GM18861 (cell line): ENCODE results near the gene TNP2.
"Not testable (repeated sequence)": the region's sequence is repeated elsewhere in the genome, so short reads cannot be mapped to it uniquely, and the experiment has no call there.

ENCODE experiments used
- ATAC-seq: cut with Tn5 transposase; IDR thresholded peaks from one replicate; pipeline ENCODE4 v1.9.1; 2021; ENCODE audit not compliant: unreplicated experiment

Gene TNP2

GRCh38 chr16:11225677-11226549 is 43.2 kb downstream of the TNP2 start:
- no peak for ATAC-seq

- ATAC-seq: peak; percentile 76
Observed at GRCh38 chr16:11224894-11225676, 44.0 kb downstream of the TNP2 start.

GRCh38 chr16:11224096-11224893 is 44.8 kb downstream of the TNP2 start:
- peak; percentile 41 for ATAC-seq

- not testable (repeated sequence) for ATAC-seq
Observed at GRCh38 chr16:11220507-11220906, 48.6 kb downstream of the TNP2 start.

GRCh38 chr16:11219178-11219577 is 49.9 kb downstream of the TNP2 start:
- ATAC-seq: no peak

- ATAC-seq: no peak
Observed at GRCh38 chr16:11218604-11218962, 50.5 kb downstream of the TNP2 start.
